Stimulated activated CD8-positive, alpha-beta memory T cell treated with anti-CD3 and anti-CD28 coated beads, Interleukin-7, amount 100 ng/mL, for 24 hours (primary cell): ENCODE measurements around the gene PTGDS.

Experiments used
- DNase-seq: peaks from one replicate; pipeline ENCODE4 v3.0.0-alpha.2; 2020; ENCODE audit warnings: low read depth

PTGDS gene

GRCh38 chr9:136974817-136975535 lies 2.3 kb upstream of the PTGDS start:
- no peak for DNase-seq

GRCh38 chr9:136975644-136976043 lies 1.7 kb upstream of the PTGDS start:
- DNase-seq: no peak

- DNase-seq: no peak
Measured at GRCh38 chr9:136977649-136978072, 357 bp downstream of the PTGDS start.

- DNase-seq: peak; percentile 53
Measured at GRCh38 chr9:136978073-136978864, 965 bp downstream of the PTGDS start.

- no peak for DNase-seq
Measured at GRCh38 chr9:136978865-136979544, 1.7 kb downstream of the PTGDS start.

GRCh38 chr9:136979769-136980587 lies 2.7 kb downstream of the PTGDS start:
- no peak for DNase-seq

- no peak for DNase-seq
Measured at GRCh38 chr9:136980669-136981478, 3.6 kb downstream of the PTGDS start.

GRCh38 chr9:136981588-136982231 lies 4.4 kb downstream of the PTGDS start:
- no peak for DNase-seq

- DNase-seq: no peak
Measured at GRCh38 chr9:136982232-136983051, 5.1 kb downstream of the PTGDS start, which contains the start of gene LCNL1. Gene LCNL1, plus strand, starts transcription at chr9:136982993. Its CDS starts 594 bp downstream, at chr9:136983587.

- DNase-seq: no peak
Measured at GRCh38 chr9:136983167-136983566, 5.9 kb downstream of the PTGDS start.

GRCh38 chr9:136983656-136984314 lies 6.5 kb downstream of the PTGDS start:
- no peak for DNase-seq

GRCh38 chr9:136984464-136985026 lies 7.2 kb downstream of the PTGDS start:
- DNase-seq: no peak

- no peak for DNase-seq
Measured at GRCh38 chr9:136985027-136985602, 7.8 kb downstream of the PTGDS start.

GRCh38 chr9:136985853-136986252 lies 8.5 kb downstream of the PTGDS start:
- DNase-seq: no peak

- DNase-seq: no peak
Measured at GRCh38 chr9:136988872-136989271, 11.6 kb downstream of the PTGDS start.

GRCh38 chr9:136990242-136990911 lies 13.1 kb downstream of the PTGDS start:
- no peak for DNase-seq

GRCh38 chr9:136991993-136992818 lies 14.9 kb downstream of the PTGDS start, which contains the start of gene PAXX:
Gene PAXX, plus strand, starts transcription at chr9:136992422. Its CDS starts 22 bp downstream, at chr9:136992444.
- DNase-seq: peak; percentile 85
